ENCODE data around the gene PRKAG2.
"Not testable (repeated sequence)": the region's sequence is repeated elsewhere in the genome, so short reads cannot be mapped to it uniquely, and the experiment has no call there.

The PRKAG2 gene

GRCh38 chr7:151529842-151530241 is 347.1 kb downstream of the PRKAG2 start:
- no peak for DNase-seq (ENCODE audit: low spot score)
- Mint-ChIP-seq H3K9me3 (peaks cover 14% of the 10 kb centered on the region), H3K27me3 (ENCODE audit: low read depth) (peaks cover 13% of the 10 kb centered on the region), H3K36me3 (ENCODE audit: low read depth) (no peaks in the 10 kb centered on the region), H3K4me3 (no peak overlapping the region), H3K27ac (no peak overlapping the region), H3K4me1 (ENCODE audit: low read depth) (no peaks in the 10 kb centered on the region)

GRCh38 chr7:151524845-151525244 is 352.1 kb downstream of the PRKAG2 start:
- H3K4me1 Mint-ChIP-seq (ENCODE audit: low read depth), result peaks cover 2% of the 10 kb centered on the region
- no peak for DNase-seq (ENCODE audit: low spot score)
- H3K36me3 Mint-ChIP-seq (ENCODE audit: low read depth), result no peaks in the 10 kb centered on the region
- no peak overlapping the region for H3K27ac Mint-ChIP-seq
- peaks cover 11% of the 10 kb centered on the region for H3K27me3 Mint-ChIP-seq (ENCODE audit: low read depth)
- H3K4me3 Mint-ChIP-seq, result no peak overlapping the region
- H3K9me3 Mint-ChIP-seq, result no peaks in the 10 kb centered on the region

GRCh38 chr7:151524331-151524730 is 352.6 kb downstream of the PRKAG2 start:
- no peaks in the 10 kb centered on the region for H3K9me3 Mint-ChIP-seq
- peaks cover 11% of the 10 kb centered on the region for H3K27me3 Mint-ChIP-seq (ENCODE audit: low read depth)
- H3K4me3 Mint-ChIP-seq, result no peak overlapping the region
- no peaks in the 10 kb centered on the region for H3K36me3 Mint-ChIP-seq (ENCODE audit: low read depth)
- no peak for DNase-seq (ENCODE audit: low spot score)
- peaks cover 2% of the 10 kb centered on the region for H3K4me1 Mint-ChIP-seq (ENCODE audit: low read depth)
- no peak overlapping the region for H3K27ac Mint-ChIP-seq

GRCh38 chr7:151520419-151521261 is 356.3 kb downstream of the PRKAG2 start:
- Mint-ChIP-seq H3K27ac (peak overlapping the region; percentile 99), H3K4me3 (peak overlapping the region; percentile 87), H3K4me1 (ENCODE audit: low read depth) (peaks cover 21% of the 10 kb centered on the region), H3K27me3 (ENCODE audit: low read depth) (peaks cover 4% of the 10 kb centered on the region), H3K9me3 (no peaks in the 10 kb centered on the region), H3K36me3 (ENCODE audit: low read depth) (peaks cover 11% of the 10 kb centered on the region)
- no peak for DNase-seq (ENCODE audit: low spot score)

- H3K9me3 Mint-ChIP-seq, result no peaks in the 10 kb centered on the region
- peak within 1 kb of the TSS; percentile 99 for H3K27ac Mint-ChIP-seq
- peak within 1 kb of the TSS; percentile 96 for H3K4me3 Mint-ChIP-seq
- H3K27me3 Mint-ChIP-seq (ENCODE audit: low read depth), result peaks cover 2% of the 10 kb centered on the region
- peaks cover 28% of the 10 kb centered on the region for H3K4me1 Mint-ChIP-seq (ENCODE audit: low read depth)
- peaks cover 14% of the 10 kb centered on the region for H3K36me3 Mint-ChIP-seq (ENCODE audit: low read depth)
- peak; percentile 98 for DNase-seq (ENCODE audit: low spot score)
Measured at GRCh38 chr7:151519765-151520418, 357.0 kb downstream of the PRKAG2 start, which contains the start of gene RHEB. TSS of gene RHEB (minus strand) at chr7:151519895. CDS start at chr7:151519511, 384 bp downstream.

GRCh38 chr7:151518947-151519764 is 357.8 kb downstream of the PRKAG2 start:
- H3K27me3 Mint-ChIP-seq (ENCODE audit: low read depth); H3K9me3 Mint-ChIP-seq: not testable (repeated sequence)
- Mint-ChIP-seq H3K36me3 (ENCODE audit: low read depth) (peaks cover 18% of the 10 kb centered on the region), H3K4me3 (peak overlapping the region; percentile 96), H3K27ac (peak overlapping the region; percentile 99), H3K4me1 (ENCODE audit: low read depth) (peaks cover 28% of the 10 kb centered on the region)
- DNase-seq (ENCODE audit: low spot score), result peak; percentile 69

GRCh38 chr7:151518105-151518946 is 358.6 kb downstream of the PRKAG2 start:
- Mint-ChIP-seq H3K4me3 (peak overlapping the region; percentile 96), H3K27ac (peak overlapping the region; percentile 91), H3K36me3 (ENCODE audit: low read depth) (peaks cover 22% of the 10 kb centered on the region), H3K9me3 (no peaks in the 10 kb centered on the region), H3K4me1 (ENCODE audit: low read depth) (peaks cover 33% of the 10 kb centered on the region), H3K27me3 (ENCODE audit: low read depth) (no peaks in the 10 kb centered on the region)
- peak; percentile 50 for DNase-seq (ENCODE audit: low spot score)

- no peaks in the 10 kb centered on the region for H3K27me3 Mint-ChIP-seq (ENCODE audit: low read depth)
- no peaks in the 10 kb centered on the region for H3K9me3 Mint-ChIP-seq
- H3K27ac Mint-ChIP-seq, result peak overlapping the region; percentile 91
- peak overlapping the region; percentile 96 for H3K4me3 Mint-ChIP-seq
- DNase-seq (ENCODE audit: low spot score), result no peak
- H3K4me1 Mint-ChIP-seq (ENCODE audit: low read depth), result peaks cover 38% of the 10 kb centered on the region
- H3K36me3 Mint-ChIP-seq (ENCODE audit: low read depth), result peaks cover 26% of the 10 kb centered on the region
Measured at GRCh38 chr7:151517601-151518104, 359.3 kb downstream of the PRKAG2 start.

GRCh38 chr7:151515276-151515565 is 361.7 kb downstream of the PRKAG2 start:
- Mint-ChIP-seq H3K9me3 (no peaks in the 10 kb centered on the region), H3K27ac (no peak overlapping the region), H3K4me1 (ENCODE audit: low read depth) (peaks cover 47% of the 10 kb centered on the region), H3K36me3 (ENCODE audit: low read depth) (peaks cover 28% of the 10 kb centered on the region), H3K27me3 (ENCODE audit: low read depth) (no peaks in the 10 kb centered on the region), H3K4me3 (no peak overlapping the region)
- DNase-seq (ENCODE audit: low spot score), result no peak

GRCh38 chr7:151514461-151515275 is 362.2 kb downstream of the PRKAG2 start:
- Mint-ChIP-seq H3K4me1 (ENCODE audit: low read depth) (peaks cover 51% of the 10 kb centered on the region), H3K9me3 (no peaks in the 10 kb centered on the region), H3K4me3 (no peak overlapping the region), H3K36me3 (ENCODE audit: low read depth) (peaks cover 28% of the 10 kb centered on the region), H3K27ac (no peak overlapping the region), H3K27me3 (ENCODE audit: low read depth) (no peaks in the 10 kb centered on the region)
- no peak for DNase-seq (ENCODE audit: low spot score)

- H3K27ac Mint-ChIP-seq, result no peak overlapping the region
- H3K36me3 Mint-ChIP-seq (ENCODE audit: low read depth), result peaks cover 30% of the 10 kb centered on the region
- no peaks in the 10 kb centered on the region for H3K9me3 Mint-ChIP-seq
- H3K4me3 Mint-ChIP-seq, result no peak overlapping the region
- H3K4me1 Mint-ChIP-seq (ENCODE audit: low read depth), result peaks cover 55% of the 10 kb centered on the region
- no peak for DNase-seq (ENCODE audit: low spot score)
- no peaks in the 10 kb centered on the region for H3K27me3 Mint-ChIP-seq (ENCODE audit: low read depth)
Measured at GRCh38 chr7:151513133-151513532, 363.8 kb downstream of the PRKAG2 start.

- H3K4me1 Mint-ChIP-seq (ENCODE audit: low read depth), result peaks cover 55% of the 10 kb centered on the region
- DNase-seq (ENCODE audit: low spot score), result no peak
- peaks cover 24% of the 10 kb centered on the region for H3K36me3 Mint-ChIP-seq (ENCODE audit: low read depth)
- no peak overlapping the region for H3K27ac Mint-ChIP-seq
- H3K4me3 Mint-ChIP-seq, result no peak overlapping the region
- no peaks in the 10 kb centered on the region for H3K27me3 Mint-ChIP-seq (ENCODE audit: low read depth)
- no peaks in the 10 kb centered on the region for H3K9me3 Mint-ChIP-seq
Measured at GRCh38 chr7:151512353-151512752, 364.6 kb downstream of the PRKAG2 start.

All from T-helper 2 cell treated with Interferon-gamma antibody and Interleukin-4, amounts not matched to agents 5 μg/mL and 100 μg/mL, for 36 hours (primary cell).